H1 (cell line): ENCODE measurements around the gene LIG4. TPM values are rescaled to one million over a fixed set of nuclear protein-coding genes. Genes with fewer than 3 reads are reported as not detected.

Source experiments
- NANOG ChIP-seq: IDR thresholded peaks from 2 replicates; pipeline ENCODE4 v1.6.1; 2011; ENCODE audit warnings: low read length, low read depth, mild to moderate bottlenecking, inconsistent platforms; ENCODE audit not compliant: insufficient read depth, poor library complexity, severe bottlenecking
- POLR2A ChIP-seq, 2 experiments: IDR thresholded peaks; 1 replicate in 1 of 2; 2 replicates in 1 of 2; pipeline ENCODE4 v1.6.1; 2011; ENCODE audit warnings: low read depth in 2 of 2, low read length in 2 of 2, mild to moderate bottlenecking in 2 of 2; ENCODE audit errors: control extremely low read depth in 1 of 2
- TAF1 ChIP-seq: IDR thresholded peaks from 2 replicates; pipeline ENCODE4 v1.6.1; 2011; ENCODE audit warnings: mild to moderate bottlenecking, low read depth, low read length
- YY1 ChIP-seq: IDR thresholded peaks from 2 replicates; pipeline ENCODE4 v1.6.1; 2011; ENCODE audit warnings: low read depth, mild to moderate bottlenecking, low read length
- polyA plus RNA-seq, 7 experiments: library from polyadenylated mRNA; depleted of rRNA in 3 of 7; stranded (reverse) in 5 of 7; unstranded in 2 of 7; fragments of >200 nt in 5 of 7; fragments of 200-250 nt in 2 of 7; gene quantifications; 1 replicate in 5 of 7; 2 replicates in 1 of 7; 4 replicates in 1 of 7; pipeline versions ENCODE4 v1.2.1 to v1.2.3, GENCODE V29; 2011 to 2013; ENCODE audit warnings: missing spikeins in 2 of 7, mixed read lengths in 2 of 7
- total RNA-seq: library from RNA; stranded (reverse); fragmentation: NEBNext Ultra II Directional; extraction: Animal tissue kit (Norgen Biotek cat#: 25700); gene quantifications from 2 replicates; pipeline ENCODE4 v1.2.1, GENCODE V29; 2021
- TF ChIP-seq, protein P1 (sequence below): fragments of 300-600 bp; sonication (generic); IDR thresholded peaks from 2 replicates; pipeline ENCODE4 v1.7.1; 2012; ENCODE audit warnings: low read length, moderate library complexity, mild to moderate bottlenecking, inconsistent platforms; ENCODE audit not compliant: insufficient replicate concordance
- TF ChIP-seq, protein P2 (sequence below), 3 experiments: IDR thresholded peaks; 1 replicate in 2 of 3; 2 replicates in 1 of 3; pipeline versions ENCODE4 v1.5.1 to v1.6.1; 2011; ENCODE audit warnings: low read length in 3 of 3, mild to moderate bottlenecking in 3 of 3, inconsistent platforms in 2 of 3, low read depth in 1 of 3, moderate library complexity in 1 of 3; ENCODE audit not compliant: insufficient read depth in 1 of 3; ENCODE audit errors: control extremely low read depth in 1 of 3
- TF ChIP-seq, protein P3 (sequence below): IDR thresholded peaks from 2 replicates; pipeline ENCODE4 v1.6.1; 2012; ENCODE audit warnings: inconsistent platforms

LIG4 gene
- total and polyA plus RNA-seq, 2 of the 8 experiments (the other 6 are each of a cell fraction or from before 2014, with no cell fraction given) = 1.1 to 4.5 TPM

DNA sequence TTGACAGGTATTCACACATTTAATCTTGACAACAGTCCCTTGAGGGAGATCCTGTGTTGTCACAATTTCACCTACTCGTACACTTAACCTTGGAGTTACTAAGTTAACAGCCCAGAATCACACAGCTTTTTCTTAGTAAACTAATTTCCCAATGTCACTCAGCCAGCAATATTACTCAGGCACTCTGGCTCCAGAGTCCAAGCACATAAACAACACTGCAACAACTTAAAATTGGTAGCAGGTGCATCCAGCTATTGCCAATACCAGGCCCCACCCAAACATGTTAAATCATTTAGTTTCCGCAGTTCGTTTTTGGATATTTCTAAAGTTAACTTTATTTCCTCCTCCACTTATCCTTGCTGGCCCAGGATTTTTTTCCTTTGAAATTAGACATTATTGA lies 32.7 kb downstream of the LIG4 start (continued):
- TF ChIP-seq, protein P1, sequence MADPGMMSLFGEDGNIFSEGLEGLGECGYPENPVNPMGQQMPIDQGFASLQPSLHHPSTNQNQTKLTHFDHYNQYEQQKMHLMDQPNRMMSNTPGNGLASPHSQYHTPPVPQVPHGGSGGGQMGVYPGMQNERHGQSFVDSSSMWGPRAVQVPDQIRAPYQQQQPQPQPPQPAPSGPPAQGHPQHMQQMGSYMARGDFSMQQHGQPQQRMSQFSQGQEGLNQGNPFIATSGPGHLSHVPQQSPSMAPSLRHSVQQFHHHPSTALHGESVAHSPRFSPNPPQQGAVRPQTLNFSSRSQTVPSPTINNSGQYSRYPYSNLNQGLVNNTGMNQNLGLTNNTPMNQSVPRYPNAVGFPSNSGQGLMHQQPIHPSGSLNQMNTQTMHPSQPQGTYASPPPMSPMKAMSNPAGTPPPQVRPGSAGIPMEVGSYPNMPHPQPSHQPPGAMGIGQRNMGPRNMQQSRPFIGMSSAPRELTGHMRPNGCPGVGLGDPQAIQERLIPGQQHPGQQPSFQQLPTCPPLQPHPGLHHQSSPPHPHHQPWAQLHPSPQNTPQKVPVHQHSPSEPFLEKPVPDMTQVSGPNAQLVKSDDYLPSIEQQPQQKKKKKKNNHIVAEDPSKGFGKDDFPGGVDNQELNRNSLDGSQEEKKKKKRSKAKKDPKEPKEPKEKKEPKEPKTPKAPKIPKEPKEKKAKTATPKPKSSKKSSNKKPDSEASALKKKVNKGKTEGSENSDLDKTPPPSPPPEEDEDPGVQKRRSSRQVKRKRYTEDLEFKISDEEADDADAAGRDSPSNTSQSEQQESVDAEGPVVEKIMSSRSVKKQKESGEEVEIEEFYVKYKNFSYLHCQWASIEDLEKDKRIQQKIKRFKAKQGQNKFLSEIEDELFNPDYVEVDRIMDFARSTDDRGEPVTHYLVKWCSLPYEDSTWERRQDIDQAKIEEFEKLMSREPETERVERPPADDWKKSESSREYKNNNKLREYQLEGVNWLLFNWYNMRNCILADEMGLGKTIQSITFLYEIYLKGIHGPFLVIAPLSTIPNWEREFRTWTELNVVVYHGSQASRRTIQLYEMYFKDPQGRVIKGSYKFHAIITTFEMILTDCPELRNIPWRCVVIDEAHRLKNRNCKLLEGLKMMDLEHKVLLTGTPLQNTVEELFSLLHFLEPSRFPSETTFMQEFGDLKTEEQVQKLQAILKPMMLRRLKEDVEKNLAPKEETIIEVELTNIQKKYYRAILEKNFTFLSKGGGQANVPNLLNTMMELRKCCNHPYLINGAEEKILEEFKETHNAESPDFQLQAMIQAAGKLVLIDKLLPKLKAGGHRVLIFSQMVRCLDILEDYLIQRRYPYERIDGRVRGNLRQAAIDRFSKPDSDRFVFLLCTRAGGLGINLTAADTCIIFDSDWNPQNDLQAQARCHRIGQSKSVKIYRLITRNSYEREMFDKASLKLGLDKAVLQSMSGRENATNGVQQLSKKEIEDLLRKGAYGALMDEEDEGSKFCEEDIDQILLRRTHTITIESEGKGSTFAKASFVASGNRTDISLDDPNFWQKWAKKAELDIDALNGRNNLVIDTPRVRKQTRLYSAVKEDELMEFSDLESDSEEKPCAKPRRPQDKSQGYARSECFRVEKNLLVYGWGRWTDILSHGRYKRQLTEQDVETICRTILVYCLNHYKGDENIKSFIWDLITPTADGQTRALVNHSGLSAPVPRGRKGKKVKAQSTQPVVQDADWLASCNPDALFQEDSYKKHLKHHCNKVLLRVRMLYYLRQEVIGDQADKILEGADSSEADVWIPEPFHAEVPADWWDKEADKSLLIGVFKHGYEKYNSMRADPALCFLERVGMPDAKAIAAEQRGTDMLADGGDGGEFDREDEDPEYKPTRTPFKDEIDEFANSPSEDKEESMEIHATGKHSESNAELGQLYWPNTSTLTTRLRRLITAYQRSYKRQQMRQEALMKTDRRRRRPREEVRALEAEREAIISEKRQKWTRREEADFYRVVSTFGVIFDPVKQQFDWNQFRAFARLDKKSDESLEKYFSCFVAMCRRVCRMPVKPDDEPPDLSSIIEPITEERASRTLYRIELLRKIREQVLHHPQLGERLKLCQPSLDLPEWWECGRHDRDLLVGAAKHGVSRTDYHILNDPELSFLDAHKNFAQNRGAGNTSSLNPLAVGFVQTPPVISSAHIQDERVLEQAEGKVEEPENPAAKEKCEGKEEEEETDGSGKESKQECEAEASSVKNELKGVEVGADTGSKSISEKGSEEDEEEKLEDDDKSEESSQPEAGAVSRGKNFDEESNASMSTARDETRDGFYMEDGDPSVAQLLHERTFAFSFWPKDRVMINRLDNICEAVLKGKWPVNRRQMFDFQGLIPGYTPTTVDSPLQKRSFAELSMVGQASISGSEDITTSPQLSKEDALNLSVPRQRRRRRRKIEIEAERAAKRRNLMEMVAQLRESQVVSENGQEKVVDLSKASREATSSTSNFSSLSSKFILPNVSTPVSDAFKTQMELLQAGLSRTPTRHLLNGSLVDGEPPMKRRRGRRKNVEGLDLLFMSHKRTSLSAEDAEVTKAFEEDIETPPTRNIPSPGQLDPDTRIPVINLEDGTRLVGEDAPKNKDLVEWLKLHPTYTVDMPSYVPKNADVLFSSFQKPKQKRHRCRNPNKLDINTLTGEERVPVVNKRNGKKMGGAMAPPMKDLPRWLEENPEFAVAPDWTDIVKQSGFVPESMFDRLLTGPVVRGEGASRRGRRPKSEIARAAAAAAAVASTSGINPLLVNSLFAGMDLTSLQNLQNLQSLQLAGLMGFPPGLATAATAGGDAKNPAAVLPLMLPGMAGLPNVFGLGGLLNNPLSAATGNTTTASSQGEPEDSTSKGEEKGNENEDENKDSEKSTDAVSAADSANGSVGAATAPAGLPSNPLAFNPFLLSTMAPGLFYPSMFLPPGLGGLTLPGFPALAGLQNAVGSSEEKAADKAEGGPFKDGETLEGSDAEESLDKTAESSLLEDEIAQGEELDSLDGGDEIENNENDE = no peak
- TF ChIP-seq, protein P2, sequence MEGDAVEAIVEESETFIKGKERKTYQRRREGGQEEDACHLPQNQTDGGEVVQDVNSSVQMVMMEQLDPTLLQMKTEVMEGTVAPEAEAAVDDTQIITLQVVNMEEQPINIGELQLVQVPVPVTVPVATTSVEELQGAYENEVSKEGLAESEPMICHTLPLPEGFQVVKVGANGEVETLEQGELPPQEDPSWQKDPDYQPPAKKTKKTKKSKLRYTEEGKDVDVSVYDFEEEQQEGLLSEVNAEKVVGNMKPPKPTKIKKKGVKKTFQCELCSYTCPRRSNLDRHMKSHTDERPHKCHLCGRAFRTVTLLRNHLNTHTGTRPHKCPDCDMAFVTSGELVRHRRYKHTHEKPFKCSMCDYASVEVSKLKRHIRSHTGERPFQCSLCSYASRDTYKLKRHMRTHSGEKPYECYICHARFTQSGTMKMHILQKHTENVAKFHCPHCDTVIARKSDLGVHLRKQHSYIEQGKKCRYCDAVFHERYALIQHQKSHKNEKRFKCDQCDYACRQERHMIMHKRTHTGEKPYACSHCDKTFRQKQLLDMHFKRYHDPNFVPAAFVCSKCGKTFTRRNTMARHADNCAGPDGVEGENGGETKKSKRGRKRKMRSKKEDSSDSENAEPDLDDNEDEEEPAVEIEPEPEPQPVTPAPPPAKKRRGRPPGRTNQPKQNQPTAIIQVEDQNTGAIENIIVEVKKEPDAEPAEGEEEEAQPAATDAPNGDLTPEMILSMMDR (IDR thresholded peaks at IDR 0.05; ENCODE audit: control extremely low read depth in 1 of 3, insufficient read depth in 1 of 3, low read depth in 1 of 3, low read length in 3 of 3) = no peak
- TF ChIP-seq TAF1 (no peak), YY1 (no peak), NANOG (no peak), POLR2A (IDR thresholded peaks at IDR 0.05; ENCODE audit: control extremely low read depth in 1 of 2, low read depth in 2 of 2, low read length in 2 of 2) (no peak)
- TF ChIP-seq, protein P3, sequence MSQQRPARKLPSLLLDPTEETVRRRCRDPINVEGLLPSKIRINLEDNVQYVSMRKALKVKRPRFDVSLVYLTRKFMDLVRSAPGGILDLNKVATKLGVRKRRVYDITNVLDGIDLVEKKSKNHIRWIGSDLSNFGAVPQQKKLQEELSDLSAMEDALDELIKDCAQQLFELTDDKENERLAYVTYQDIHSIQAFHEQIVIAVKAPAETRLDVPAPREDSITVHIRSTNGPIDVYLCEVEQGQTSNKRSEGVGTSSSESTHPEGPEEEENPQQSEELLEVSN = no peak
